Amniotic epithelial cell (primary cell): ENCODE measurements around the gene VPS26B.
"Not testable (repeated sequence)": the region's sequence is repeated elsewhere in the genome, so short reads cannot be mapped to it uniquely, and the experiment has no call there.

ENCODE experiments used
- DNase-seq: peaks from one replicate; pipeline ENCODE4 v3.0.0-alpha.2; 2010; ENCODE audit warnings: low read depth

VPS26B gene

DNA sequence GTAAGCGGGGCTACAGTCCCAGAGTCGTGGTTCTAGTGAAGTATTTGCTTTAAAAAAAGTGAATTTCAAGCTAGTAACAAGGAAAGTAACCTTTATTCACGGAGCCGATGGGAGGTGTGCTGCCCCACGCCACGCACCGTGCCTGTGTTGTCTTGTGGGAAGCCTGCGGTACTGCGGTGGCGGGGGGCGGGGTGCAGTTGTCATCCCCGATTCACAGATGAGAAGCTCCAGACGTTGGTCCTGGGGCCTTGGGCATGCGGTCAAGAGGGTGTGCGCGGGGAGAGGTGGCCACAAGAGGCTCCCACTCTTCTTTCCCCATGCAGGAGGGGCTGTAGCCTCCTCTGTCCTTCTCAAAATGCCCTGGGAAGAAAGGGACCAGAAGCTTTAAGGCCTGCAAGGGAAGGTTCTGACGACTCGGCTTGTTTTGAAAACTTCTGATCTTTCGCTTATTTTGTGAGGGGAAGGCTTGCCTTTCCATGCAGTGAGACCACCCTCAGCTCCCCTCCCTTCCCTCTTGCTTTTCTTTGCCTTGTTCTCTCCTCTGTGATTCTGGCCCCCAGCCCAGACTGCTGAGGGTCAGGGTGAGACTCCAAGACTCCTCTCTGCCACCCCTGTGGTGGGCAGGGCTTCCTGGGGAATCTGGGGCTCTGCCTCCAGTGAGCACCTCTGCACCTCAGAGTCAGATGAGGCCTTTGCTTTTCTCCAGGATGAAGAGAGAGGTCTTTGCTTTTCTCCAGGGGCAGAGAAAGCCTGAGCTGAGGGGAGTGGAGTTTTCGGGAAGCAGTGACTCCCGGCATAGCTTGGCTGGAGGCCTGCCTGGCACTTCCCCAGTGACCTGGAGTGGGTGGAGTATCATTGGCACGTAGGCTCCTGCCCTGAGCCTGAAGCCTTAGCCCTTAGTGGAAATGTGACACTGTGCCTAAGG, 57.9 kb downstream of the VPS26B start:
- DNase-seq = no peak

DNA sequence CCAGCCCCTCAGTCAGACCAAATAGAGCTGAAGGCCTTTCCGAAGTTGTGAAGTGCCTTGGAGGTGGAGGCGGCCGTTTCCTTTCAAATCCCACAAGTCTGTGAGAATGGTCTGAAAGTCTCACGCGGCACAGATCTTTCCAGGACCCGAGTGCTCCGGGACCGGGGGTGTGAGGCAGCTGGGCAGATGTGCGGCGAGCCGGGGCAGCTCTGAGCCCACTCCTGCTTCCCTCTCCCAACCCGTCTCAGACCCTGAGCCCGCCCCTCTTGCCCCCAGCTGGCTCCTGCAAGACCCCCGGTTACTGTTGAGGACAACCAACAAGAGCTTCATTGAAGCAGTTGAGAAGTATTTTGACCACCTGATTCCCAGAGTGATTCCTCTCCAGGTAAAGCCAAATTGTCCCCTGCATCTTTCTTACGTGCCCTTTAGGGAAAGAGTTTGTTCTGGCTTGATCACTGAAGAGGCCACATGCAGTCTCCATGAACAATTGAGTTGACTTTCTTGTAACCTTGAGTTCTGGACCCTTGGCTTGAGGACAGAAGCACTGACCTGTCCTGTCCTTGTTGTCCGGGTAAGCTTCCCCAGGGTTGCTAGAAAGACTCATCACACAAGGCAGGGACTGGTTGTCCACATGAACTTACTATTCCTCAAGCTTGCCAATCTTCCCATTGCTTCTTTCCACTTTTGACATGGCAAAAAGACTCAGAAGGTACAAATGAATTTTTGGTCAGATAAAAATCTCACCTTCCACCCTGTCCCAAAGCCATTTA, 59.2 kb downstream of the VPS26B start:
- no peak for DNase-seq

- DNase-seq = not testable (repeated sequence)
Measured at GRCh38 chr11:134284349-134284748, 59.9 kb downstream of the VPS26B start.

GRCh38 chr11:134287561-134287960, 63.1 kb downstream of the VPS26B start:
- no peak for DNase-seq

DNA sequence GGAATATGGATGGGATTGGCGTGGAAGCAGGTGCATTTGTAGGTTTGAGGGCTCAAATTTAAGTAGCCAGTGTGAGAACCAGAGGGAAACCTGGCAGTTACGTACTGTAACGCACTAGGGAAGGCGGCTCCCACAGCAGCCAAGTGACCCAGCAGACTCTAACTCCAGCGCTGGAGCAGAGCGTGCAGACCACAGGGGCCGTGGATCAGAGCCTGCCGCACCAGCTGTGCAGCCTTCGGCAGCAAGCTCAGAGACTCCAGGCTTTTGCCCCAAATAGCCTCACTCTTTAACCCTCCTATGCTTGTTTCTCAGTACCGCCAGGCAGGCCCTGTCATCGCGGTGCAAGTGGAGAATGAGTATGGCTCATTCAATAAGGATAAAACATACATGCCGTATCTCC, 64.0 kb downstream of the VPS26B start:
- no peak for DNase-seq

GRCh38 chr11:134289167-134289566, 64.7 kb downstream of the VPS26B start:
- DNase-seq = no peak

DNA sequence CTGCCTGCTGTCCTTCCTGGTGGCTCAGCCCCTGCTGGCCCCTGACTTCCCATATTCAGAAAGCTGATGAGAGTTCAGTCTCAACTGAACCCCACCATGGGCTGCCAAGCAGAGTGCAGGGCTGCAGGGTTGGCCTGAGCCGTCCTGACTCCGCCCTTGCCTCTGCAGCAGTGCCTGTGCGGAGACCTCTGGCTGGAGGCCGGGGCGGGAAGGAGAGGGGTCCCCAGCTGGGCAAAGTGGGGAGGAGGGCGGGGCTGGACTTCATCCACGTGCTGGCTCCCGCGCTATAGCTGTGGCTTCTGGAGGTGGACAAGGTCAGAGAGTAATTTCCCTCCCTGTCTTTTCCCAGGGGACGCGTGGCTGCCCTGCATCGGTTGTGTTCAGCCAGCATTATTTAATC, 65.3 kb downstream of the VPS26B start:
- DNase-seq = no peak

GRCh38 chr11:134290646-134291045, 66.2 kb downstream of the VPS26B start:
- DNase-seq = no peak

DNA sequence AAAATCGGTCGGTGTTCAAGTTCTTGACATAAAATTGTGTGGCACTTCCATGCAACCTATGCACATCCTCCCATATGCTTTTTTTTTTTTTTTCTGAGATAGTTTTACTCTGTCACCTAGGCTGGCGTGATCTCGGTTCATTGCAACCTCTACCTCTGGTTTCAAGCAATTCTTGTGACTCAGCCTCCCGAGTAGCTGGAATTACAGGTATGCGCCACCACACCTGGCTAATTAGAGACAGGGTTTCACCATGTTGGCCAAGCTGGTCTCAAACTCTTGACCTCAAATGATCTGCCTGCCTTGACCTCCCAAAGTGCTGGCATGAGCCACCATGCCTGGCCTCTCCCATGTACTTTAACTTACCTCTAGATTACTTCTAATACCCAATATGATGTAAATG, 66.7 kb downstream of the VPS26B start:
- DNase-seq = no peak

DNA sequence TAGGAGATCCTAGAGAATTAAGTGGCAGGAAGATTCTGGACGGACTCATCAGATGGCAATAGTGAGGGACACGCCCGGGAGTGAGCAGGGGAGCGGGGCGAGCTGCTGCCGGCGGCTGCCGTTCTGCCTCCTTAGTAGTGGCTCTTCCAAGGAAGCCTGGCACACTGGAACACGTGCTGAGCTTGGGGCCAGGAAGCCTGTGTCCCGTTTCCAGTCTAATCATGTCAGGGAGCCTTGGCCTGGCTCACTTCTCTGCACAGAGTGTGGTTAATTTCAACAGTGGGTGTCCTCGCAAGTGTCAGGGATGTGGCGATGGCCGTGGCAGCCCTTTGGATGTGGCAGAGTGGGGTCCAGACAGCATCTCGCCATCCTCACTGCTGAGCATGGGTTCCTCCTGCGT, 68.2 kb downstream of the VPS26B start:
- no peak for DNase-seq

GRCh38 chr11:134293119-134294113, 68.9 kb downstream of the VPS26B start:
- DNase-seq = no peak

DNA sequence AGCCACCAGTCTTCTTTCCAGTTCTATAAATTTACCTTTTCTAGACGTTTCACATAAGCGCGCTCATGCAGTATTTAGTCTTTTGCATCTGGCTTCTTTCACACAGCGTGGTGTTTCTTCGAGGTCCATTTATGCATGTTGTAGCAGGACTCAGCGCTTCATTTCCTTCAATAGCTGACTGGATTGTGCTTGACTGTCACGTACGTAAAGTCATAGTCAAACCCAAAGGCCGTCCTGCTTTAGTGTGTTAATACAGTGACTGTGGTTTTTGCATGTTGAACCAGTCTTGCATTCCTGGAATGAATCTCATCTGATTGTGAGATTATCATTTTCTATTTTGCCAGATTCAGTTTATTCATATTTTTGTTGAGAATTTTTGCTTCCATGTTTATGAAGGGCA, 70.2 kb downstream of the VPS26B start:
- no peak for DNase-seq
